Fibroblast of skin of back (primary cell): ENCODE data around the gene PJA2.
"Not testable (repeated sequence)": the region's sequence is repeated elsewhere in the genome, so short reads cannot be mapped to it uniquely, and the experiment has no call there.

ENCODE experiments used
- DNase-seq: peaks from one replicate; pipeline ENCODE4 v3.0.0-alpha.2; 2013

Gene PJA2

DNA sequence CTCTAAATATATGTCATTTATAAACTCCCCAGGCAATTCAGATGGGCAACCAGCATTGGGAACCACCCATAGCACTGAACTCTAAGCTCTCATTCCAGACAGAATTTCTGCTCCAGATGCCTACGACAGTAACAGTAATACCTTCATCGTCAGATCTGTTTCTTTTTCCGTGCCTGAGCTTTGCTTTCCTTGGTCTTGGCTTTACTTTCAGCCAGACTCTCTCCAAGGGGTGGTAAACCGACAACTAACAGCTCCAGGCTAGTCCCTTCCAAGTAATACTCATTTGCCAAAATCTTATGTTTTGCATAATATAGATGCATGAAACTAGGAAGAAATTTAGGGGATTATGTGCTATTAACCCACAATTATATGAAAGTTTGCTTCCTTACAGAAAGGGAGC lies 102.3 kb downstream of the PJA2 start:
- DNase-seq: no peak

DNA sequence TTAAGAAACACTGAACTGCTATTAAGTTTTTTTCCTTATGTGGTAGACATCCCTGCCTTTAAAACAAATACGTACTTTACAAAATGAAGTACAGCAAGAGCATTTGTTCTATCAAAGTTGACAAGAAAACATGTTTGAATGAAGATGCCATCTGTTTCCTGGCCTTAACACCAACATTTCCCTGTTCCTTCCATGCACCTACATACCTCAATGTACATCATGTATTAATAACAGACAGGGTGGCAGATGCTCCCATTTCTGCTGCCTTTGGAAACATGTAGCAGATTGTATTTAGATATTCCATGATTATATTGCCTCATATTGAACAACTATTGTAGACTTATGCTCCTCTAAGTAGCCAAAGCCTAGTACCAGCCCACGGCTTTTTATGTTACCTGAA lies 104.4 kb downstream of the PJA2 start:
- no peak for DNase-seq

DNA sequence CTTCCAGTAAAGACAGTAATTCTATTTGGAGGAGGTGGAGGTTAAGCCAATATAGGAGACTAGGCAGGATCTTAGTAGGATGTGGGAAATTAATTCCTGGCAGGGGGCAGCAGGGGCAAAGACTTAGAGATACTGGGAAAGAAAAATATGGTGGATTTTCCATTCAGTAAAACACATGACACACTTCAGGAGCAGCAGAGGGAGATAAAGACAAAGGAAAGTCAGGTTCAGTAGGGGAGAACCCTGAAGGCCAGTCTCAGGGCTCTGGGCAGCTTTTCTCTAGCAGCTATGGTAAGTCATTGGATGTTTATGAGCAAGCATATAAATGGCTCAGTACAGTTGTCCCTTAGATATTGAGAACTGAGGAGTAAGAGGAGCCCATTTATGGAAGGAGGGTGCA lies 105.5 kb downstream of the PJA2 start:
- DNase-seq: no peak

DNA sequence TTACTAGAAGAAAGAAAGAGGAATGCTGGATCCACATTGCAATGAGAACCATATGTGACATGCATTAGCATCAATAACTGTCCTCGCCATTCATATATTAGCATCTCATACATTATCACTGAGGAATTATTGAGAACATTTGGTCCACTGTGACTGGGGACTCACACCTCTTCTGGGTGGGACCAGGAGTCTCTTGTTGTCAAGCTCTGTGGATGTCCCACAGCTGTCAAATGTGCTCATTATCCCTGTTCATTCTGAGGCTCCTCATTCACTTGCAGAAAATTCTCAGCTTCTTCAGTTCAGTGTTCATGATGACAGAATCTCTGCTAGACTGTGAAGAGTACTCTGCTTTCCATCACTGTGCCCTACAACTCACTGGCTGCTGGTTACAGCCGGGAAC lies 109.4 kb downstream of the PJA2 start:
- no peak for DNase-seq

GRCh38 chr5:109299557-109299956 lies 110.2 kb downstream of the PJA2 start:
- no peak for DNase-seq

GRCh38 chr5:109298794-109299193 lies 111.0 kb downstream of the PJA2 start:
- DNase-seq: no peak

GRCh38 chr5:109297900-109298299 lies 111.9 kb downstream of the PJA2 start:
- no peak for DNase-seq

GRCh38 chr5:109291090-109291489 lies 118.7 kb downstream of the PJA2 start:
- DNase-seq: no peak

DNA sequence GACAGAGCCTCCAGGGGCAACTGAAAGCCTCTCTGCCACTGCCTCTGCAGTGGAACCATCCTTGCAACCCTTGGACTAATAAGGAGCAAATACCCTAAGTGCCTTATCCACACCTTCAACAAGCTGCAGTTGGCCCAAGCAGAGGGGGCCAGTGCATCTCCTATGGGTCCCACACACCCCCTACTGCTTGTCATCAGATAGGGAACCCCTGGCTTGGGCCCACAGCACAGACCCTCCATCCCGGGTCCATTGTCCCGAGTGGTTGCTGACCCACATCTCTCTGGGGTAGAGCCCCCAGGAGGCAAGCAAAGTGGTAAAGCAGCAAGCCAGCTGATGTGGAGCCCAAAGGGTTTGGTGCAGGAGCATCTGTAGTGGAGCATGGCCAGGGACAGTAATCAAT lies 119.5 kb downstream of the PJA2 start:
- DNase-seq: no peak

GRCh38 chr5:109286628-109287027 lies 123.1 kb downstream of the PJA2 start:
- DNase-seq: not testable (repeated sequence)
